Heart right ventricle (tissue), 16 donors: ENCODE results near the gene SLC39A9. TPM values are rescaled to one million over a fixed set of nuclear protein-coding genes. Genes with fewer than 3 reads are reported as not detected.
"Not testable (repeated sequence)": the region's sequence is repeated elsewhere in the genome, so short reads cannot be mapped to it uniquely, and the experiment has no call there.

Source experiments
- ATAC-seq, 8 donors: fragments of 200-7000 bp; cut with Tn5 transposase; one replicate each; pipeline ENCODE4 v1.9.1; 2020; ENCODE audit warnings: mild to moderate bottlenecking in 8 of 8, moderate library complexity in 8 of 8, moderate number of reproducible peaks in 1 of 8
- DNase-seq, 2 donors: peaks; one replicate each; pipeline ENCODE4 v3.0.0-alpha.2; 2020
- H3K27ac ChIP-seq, 10 donors: fragments of 200-600 bp; sonication (generic) in 2 of 10; one replicate each; pipeline versions ENCODE4 v1.5.0 to v1.8.0; 2020 to 2022; ENCODE audit warnings: mild to moderate bottlenecking in 3 of 10
- H3K27me3 ChIP-seq, 7 donors: fragments of 200-600 bp; one replicate each; pipeline ENCODE4 v1.8.0; 2021 to 2022; ENCODE audit warnings: mild to moderate bottlenecking in 2 of 7
- H3K36me3 ChIP-seq, 9 donors: fragments of 200-600 bp; sonication (generic) in 1 of 9; one replicate each; pipeline versions ENCODE4 v1.5.0 to v1.8.0; 2020 to 2022; ENCODE audit warnings: mild to moderate bottlenecking in 2 of 9
- H3K4me1 ChIP-seq, 9 donors: fragments of 200-600 bp; sonication (generic) in 1 of 9; one replicate each; pipeline versions ENCODE4 v1.5.0 to v1.8.0; 2020 to 2022; ENCODE audit warnings: mild to moderate bottlenecking in 4 of 9
- H3K4me3 ChIP-seq, 10 donors: fragments of 200-600 bp; sonication (generic) in 2 of 10; one replicate each; pipeline versions ENCODE4 v1.5.0 to v1.8.0; 2020 to 2022; ENCODE audit warnings: mild to moderate bottlenecking in 7 of 10, moderate library complexity in 2 of 10
- H3K9me3 ChIP-seq, 11 donors: fragments of 200-600 bp in 10 of 11; sonication (generic) in 2 of 11; one replicate each; pipeline versions ENCODE4 v1.5.0 to v1.8.0; 2013 to 2022; ENCODE audit warnings: mild to moderate bottlenecking in 2 of 11, control low read depth in 1 of 11, moderate library complexity in 1 of 11
- WGBS, 2 donors: extraction: QIAGEN DNeasy Blood & Tissue Kit; methylation state at CpG; one replicate each; pipeline ENCODE4 v1.1.7; 2013; ENCODE audit warnings: inconsistent platforms in 1 of 2; 5-methylcytosine and 5-hydroxymethylcytosine counted together
- intact Hi-C, 10 donors: fragments of 100-400 bp; cut with DNase I; formaldehyde crosslinking; loops; one replicate each; pipeline versions ENCODE4 v1.11.1 to v1.14.2; 2022
- polyA plus RNA-seq, 2 donors: library from polyadenylated mRNA; stranded (reverse); fragments of 200-250 nt; gene quantifications; one replicate each; pipeline ENCODE4 v1.2.3, GENCODE V29; 2013
- total RNA-seq, 10 donors: library from RNA; stranded (reverse); fragmentation: NEBNext Ultra II Directional in 3 of 10; extraction: Animal tissue kit (Norgen Biotek cat#: 25700) in 3 of 10; gene quantifications; one replicate each; pipeline versions ENCODE4 v1.2.1 to v1.2.4, GENCODE V29; 2021 to 2023
- TF ChIP-seq, protein P1 (sequence below), 9 donors: fragments of 200-600 bp; sonication (generic) in 2 of 9; IDR thresholded peaks; one replicate each; pipeline versions ENCODE4 v1.5.0 to v1.8.0; 2021 to 2022; ENCODE audit warnings: antibody characterized with exemption in 9 of 9, mild to moderate bottlenecking in 5 of 9, moderate library complexity in 1 of 9
- donor health status: Arrhythmogenic right ventricular cardiomyopathy.
- donor health status: ischemic (EF 13 %, LVEDD 7.1; RV severe dilation, severe dysfunction).
- donor health status: healthy with polysubstance abuse.
- donor health status: DM: no; HTN: yes; CAD: no.
- donor health status: DM: no; HTN: no; CAD: no.
- donor health status: ischemic (EF 25% LVEDD 6.9; RV normal size, moderate dysfunction).
- donor health status: ischemic (EF 25% LVEDD 5.7; RV mildly dilated, moderate dysfunction).
- donor health status: healthy.
- donor health status: DM: yes; HTN: yes; CAD: no.
- donor health status: Ischemic cardiomyopathy.
- donor health status: ischemic (EF 35%, LVEDD 5.7; RV mildly dilated, moderate dysfunction).
- donor health status: nonischemic (EF 11% LVEDD 7.7; RV severe dilation, severe dysfunction).
- donor health status: DM: yes; HTN: yes; CAD: no.
- donor health status: PGD.
- donor health status: ischemic (EF 29% LVEDD 5.4; RV normal size, mild dysfunction).
- donor health status: nonischemic (EF 23%, LVEDD 6.1; RV moderate dilation, normal function).

The SLC39A9 gene
- total and polyA plus RNA-seq, 12 donors: 11.1 to 28.3 (median 21.4) TPM

DNA sequence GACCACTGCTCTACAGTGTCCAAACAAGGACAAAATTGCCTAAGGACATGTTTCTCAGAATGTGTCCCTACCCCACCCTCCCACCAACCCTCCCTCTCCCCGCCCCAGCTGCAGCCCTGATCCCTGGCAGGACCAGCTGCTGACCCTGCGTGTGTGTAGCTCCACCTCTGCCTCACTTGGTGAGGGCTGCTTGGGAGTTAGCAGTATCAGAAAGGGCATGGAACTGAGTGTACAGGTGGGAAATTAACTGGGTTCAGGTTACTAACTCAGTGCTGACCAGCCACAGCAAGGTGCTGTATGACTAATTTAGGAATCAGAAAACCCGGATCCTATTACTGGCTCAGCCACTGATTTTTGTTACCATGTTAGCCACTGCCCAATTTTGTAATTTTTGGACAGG is 74.8 kb downstream of the SLC39A9 start:
- WGBS, 2 donors: 63 to 65% methylated on average over 3 of the region's 3 CpGs

GRCh38 chr14:69473946-69474345 is 75.5 kb downstream of the SLC39A9 start:
- peaks cover 0 to 4% (median 0%) of the 10 kb centered on the region in 7 donors for H3K27me3 ChIP-seq
- DNase-seq (no peak), ATAC-seq (no peak)
- intact Hi-C loops: no loop called here
- peaks cover 0 to 2% (median 0%) of the 10 kb centered on the region in 9 donors for H3K4me1 ChIP-seq
- TF ChIP-seq, protein P1, sequence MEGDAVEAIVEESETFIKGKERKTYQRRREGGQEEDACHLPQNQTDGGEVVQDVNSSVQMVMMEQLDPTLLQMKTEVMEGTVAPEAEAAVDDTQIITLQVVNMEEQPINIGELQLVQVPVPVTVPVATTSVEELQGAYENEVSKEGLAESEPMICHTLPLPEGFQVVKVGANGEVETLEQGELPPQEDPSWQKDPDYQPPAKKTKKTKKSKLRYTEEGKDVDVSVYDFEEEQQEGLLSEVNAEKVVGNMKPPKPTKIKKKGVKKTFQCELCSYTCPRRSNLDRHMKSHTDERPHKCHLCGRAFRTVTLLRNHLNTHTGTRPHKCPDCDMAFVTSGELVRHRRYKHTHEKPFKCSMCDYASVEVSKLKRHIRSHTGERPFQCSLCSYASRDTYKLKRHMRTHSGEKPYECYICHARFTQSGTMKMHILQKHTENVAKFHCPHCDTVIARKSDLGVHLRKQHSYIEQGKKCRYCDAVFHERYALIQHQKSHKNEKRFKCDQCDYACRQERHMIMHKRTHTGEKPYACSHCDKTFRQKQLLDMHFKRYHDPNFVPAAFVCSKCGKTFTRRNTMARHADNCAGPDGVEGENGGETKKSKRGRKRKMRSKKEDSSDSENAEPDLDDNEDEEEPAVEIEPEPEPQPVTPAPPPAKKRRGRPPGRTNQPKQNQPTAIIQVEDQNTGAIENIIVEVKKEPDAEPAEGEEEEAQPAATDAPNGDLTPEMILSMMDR (IDR thresholded peaks at IDR 0.05): no peak
- H3K9me3 ChIP-seq: no peaks in the 10 kb centered on the region
- WGBS, 2 donors: 86 to 89% methylated on average over 3 of the region's 3 CpGs
- no peak overlapping the region for H3K4me3 ChIP-seq
- no peak overlapping the region for H3K27ac ChIP-seq
- H3K36me3 ChIP-seq: no peaks in the 10 kb centered on the region

More for the DNA sequence above, 74.8 kb downstream of the SLC39A9 start:
- DNase-seq (no peak), ATAC-seq (no peak)
- no peaks in the 10 kb centered on the region for H3K36me3 ChIP-seq
- intact Hi-C loops: no loop called here
- peaks cover 0 to 7% (median 0%) of the 10 kb centered on the region in 9 donors for H3K4me1 ChIP-seq
- no peak overlapping the region for H3K27ac ChIP-seq
- peaks cover 0 to 4% (median 0%) of the 10 kb centered on the region in 7 donors for H3K27me3 ChIP-seq
- no peaks in the 10 kb centered on the region for H3K9me3 ChIP-seq
- TF ChIP-seq, protein P1 (IDR thresholded peaks at IDR 0.05): no peak
- H3K4me3 ChIP-seq: no peak overlapping the region

- Histone ChIP-seq H3K4me1 (no peaks in the 10 kb centered on the region), H3K27ac (no peak overlapping the region), H3K9me3 (no peaks in the 10 kb centered on the region), H3K36me3 (no peaks in the 10 kb centered on the region), H3K4me3 (no peak overlapping the region), H3K27me3 (peaks cover 0 to 4% (median 0%) of the 10 kb centered on the region in 7 donors)
- TF ChIP-seq, protein P1 (IDR thresholded peaks at IDR 0.05): peak in 6 of 9 donors; percentile 18 to 31 (median 28)
- intact Hi-C loops: no loop called here
- ATAC-seq: peak in 3 of 8 donors; percentile 10 to 45 (median 33)
- WGBS, 2 donors: 61 to 74% methylated on average over 8 of the region's 8 CpGs
- DNase-seq: no peak
Measured at GRCh38 chr14:69475194-69475818, 76.8 kb downstream of the SLC39A9 start.

DNA sequence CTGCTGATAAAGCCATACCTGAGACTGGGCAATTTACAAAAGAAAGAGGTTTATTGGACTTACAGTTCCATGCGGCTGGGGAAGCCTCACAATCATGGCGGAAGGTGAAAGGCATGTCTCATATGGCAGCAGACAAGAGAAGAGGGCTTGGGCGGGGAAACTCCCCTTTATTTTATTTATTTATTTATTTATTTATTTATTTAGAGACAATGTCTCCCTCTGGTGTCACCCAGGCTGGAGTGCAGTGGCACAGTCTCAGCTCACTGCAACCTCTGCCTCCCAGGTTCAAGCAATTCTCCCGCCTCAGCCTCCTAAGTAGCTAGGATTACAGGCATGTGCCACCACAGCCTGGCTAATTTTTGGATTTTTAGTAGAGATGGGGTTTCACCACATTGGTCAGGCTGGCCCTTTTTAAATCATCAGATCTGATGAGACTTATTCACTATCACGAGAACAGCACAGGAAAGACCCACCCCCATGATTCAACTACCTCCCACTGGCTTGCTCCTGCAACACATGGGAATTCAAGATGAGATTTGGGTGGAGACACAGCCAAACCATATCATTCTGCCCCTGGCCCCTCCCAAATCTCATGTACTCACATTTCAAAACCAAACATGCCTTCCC is 78.4 kb downstream of the SLC39A9 start:
- H3K27ac ChIP-seq, H3K9me3 ChIP-seq, H3K27me3 ChIP-seq, H3K36me3 ChIP-seq, intact Hi-C loops, H3K4me3 ChIP-seq, DNase-seq, ATAC-seq, H3K4me1 ChIP-seq: not testable (repeated sequence)
- TF ChIP-seq, protein P1 (IDR thresholded peaks at IDR 0.05): peak in 2 of 9 donors; percentile 10 to 25
- 94% methylated on average over 5 of the region's 5 CpGs for WGBS, 2 donors

GRCh38 chr14:69478055-69478454 is 79.6 kb downstream of the SLC39A9 start:
- ATAC-seq, H3K36me3 ChIP-seq, H3K4me3 ChIP-seq, H3K27ac ChIP-seq, H3K9me3 ChIP-seq, intact Hi-C loops, DNase-seq, H3K4me1 ChIP-seq: not testable (repeated sequence)
- peaks cover 0 to 17% (median 0%) of the 10 kb centered on the region in 7 donors for H3K27me3 ChIP-seq
- 85 to 86% methylated on average over 2 of the region's 2 CpGs for WGBS, 2 donors
